K562 (cell line): Measurements from ENCODE around the gene SEBOX. TPM values are rescaled to one million over a fixed set of nuclear protein-coding genes. Genes with fewer than 3 reads are reported as not detected.
A peak's percentile ranks its signal among the peaks of the same experiment; 100 is the strongest.

Experiments used
- ATF3 ChIP-seq, 2 experiments: fragments of 450-650 bp in 1 of 2; sonication (generic) in 1 of 2; formaldehyde crosslinking in 1 of 2; IDR thresholded peaks in 1 of 2; conservative IDR thresholded peaks in 1 of 2; 2 replicates each; pipeline versions ENCODE4 v1.6.1 to v1.8.1; 2016 to 2023; ENCODE audit warnings: mild to moderate bottlenecking in 2 of 2, moderate library complexity in 2 of 2, inconsistent platforms in 1 of 2, missing genetic modification reagents in 1 of 2
- FOXP4 ChIP-seq: sonication (generic); formaldehyde crosslinking; IDR thresholded peaks from 2 replicates; pipeline ENCODE4 v1.8.0; 2022; ENCODE audit warnings: mild to moderate bottlenecking, missing genetic modification reagents, borderline replicate concordance
- ILK ChIP-seq: fragments of 450-650 bp; IDR thresholded peaks from 2 replicates; pipeline ENCODE4 v1.6.1; 2016; ENCODE audit warnings: missing genetic modification characterization, low read depth, mild to moderate bottlenecking, missing compliant biosample characterization, moderate library complexity, borderline replicate concordance
- IRF9 ChIP-seq: fragments of 450-650 bp; IDR thresholded peaks from 2 replicates; pipeline ENCODE4 v1.6.1; 2016; ENCODE audit warnings: missing biosample characterization, missing genetic modification characterization
- LEF1 ChIP-seq: fragments of 450-650 bp; IDR thresholded peaks from 2 replicates; pipeline ENCODE4 v1.6.1; 2016; ENCODE audit warnings: mild to moderate bottlenecking
- MEF2D ChIP-seq: conservative IDR thresholded peaks from 2 replicates; pipeline ENCODE4 v1.6.1; 2016; ENCODE audit warnings: low read depth, missing genetic modification characterization, missing compliant biosample characterization
- MTA1 ChIP-seq: fragments of 450-650 bp; IDR thresholded peaks from 2 replicates; pipeline ENCODE4 v1.6.1; 2017; ENCODE audit warnings: borderline replicate concordance
- MTF1 ChIP-seq: fragments of 250-450 bp; sonication (Bioruptor Pico); IDR thresholded peaks from 2 replicates; pipeline ENCODE4 v1.9.0; 2021; ENCODE audit warnings: moderate library complexity, mild to moderate bottlenecking, inconsistent platforms, borderline replicate concordance
- NFRKB ChIP-seq: fragments of 450-650 bp; IDR thresholded peaks from 2 replicates; pipeline ENCODE4 v1.6.1; 2016; ENCODE audit warnings: low read depth
- NKRF ChIP-seq: fragments of 450-650 bp; IDR thresholded peaks from 2 replicates; pipeline ENCODE4 v1.6.1; 2016; ENCODE audit warnings: borderline replicate concordance
- NR3C1 ChIP-seq: sonication (generic); formaldehyde crosslinking; IDR thresholded peaks from 2 replicates; pipeline ENCODE4 v1.8.1; 2022; ENCODE audit warnings: missing genetic modification reagents
- POLR2AphosphoS2 ChIP-seq: IDR thresholded peaks from 2 replicates; pipeline ENCODE4 v1.6.1; 2012; ENCODE audit warnings: low read length, improper control_type of control experiment
- RFX7 ChIP-seq: fragments of 250-450 bp; sonication (Bioruptor Pico); IDR thresholded peaks from 2 replicates; pipeline ENCODE4 v1.5.1; 2021; ENCODE audit warnings: mild to moderate bottlenecking
- SP2 ChIP-seq: IDR thresholded peaks from 2 replicates; pipeline ENCODE4 v1.6.1; 2011; ENCODE audit warnings: mild to moderate bottlenecking, low read depth, low read length, moderate library complexity; ENCODE audit not compliant: poor library complexity, severe bottlenecking; ENCODE audit errors: extremely low read depth
- ZFP1 ChIP-seq: fragments of 450-650 bp; formaldehyde crosslinking; IDR thresholded peaks from 2 replicates; pipeline ENCODE4 v1.4.0; 2020; ENCODE audit warnings: mild to moderate bottlenecking, mixed read lengths
- ZKSCAN3 ChIP-seq: fragments of 250-450 bp; sonication (Bioruptor Pico); IDR thresholded peaks from 2 replicates; pipeline ENCODE4 v1.4.0; 2020
- ZKSCAN8 ChIP-seq: fragments of 200-800 bp; sonication (Bioruptor generic); IDR thresholded peaks from 2 replicates; pipeline ENCODE4 v1.6.1; 2016; ENCODE audit warnings: missing genetic modification characterization, missing compliant biosample characterization
- ZNF174 ChIP-seq: fragments of 250-450 bp; sonication (Bioruptor Pico); IDR thresholded peaks from 2 replicates; pipeline ENCODE4 v1.4.0; 2020; ENCODE audit warnings: mild to moderate bottlenecking
- ZNF280B ChIP-seq: fragments of 250-450 bp; sonication (Bioruptor Pico); IDR thresholded peaks from 2 replicates; pipeline ENCODE4 v1.5.1; 2021; ENCODE audit warnings: mild to moderate bottlenecking
- ZNF584 ChIP-seq: fragments of 200-800 bp; sonication (Bioruptor generic); IDR thresholded peaks from 2 replicates; pipeline ENCODE4 v1.6.1; 2016; ENCODE audit warnings: low read depth, mild to moderate bottlenecking, missing genetic modification characterization, missing compliant biosample characterization
- polyA plus RNA-seq, 8 experiments: library from polyadenylated mRNA; depleted of rRNA in 4 of 8; stranded (reverse) in 5 of 8; unstranded in 3 of 8; fragments of >200 nt; fragmentation: Nextera tagmentation in 2 of 8; fragmentation: Illumina TruSeq in 1 of 8; extraction: Ambion mirVana in 2 of 8; extraction: Trizol in 1 of 8; gene quantifications; 2 replicates each; pipeline versions ENCODE4 v1.2.1 to v1.2.3, GENCODE V29; 2011 to 2014; ENCODE audit warnings: inconsistent platforms in 1 of 8, missing spikeins in 1 of 8
- total RNA-seq, 7 experiments: library from RNA; depleted of rRNA in 6 of 7; stranded (reverse); fragments of >200 nt in 6 of 7; fragmentation: Illumina TruSeq in 2 of 7; extraction: Trizol in 2 of 7; gene quantifications; 2 replicates each; pipeline versions ENCODE4 v1.2.1 to v1.2.3, GENCODE V29; 2011 to 2021; ENCODE audit warnings: low replicate concordance in 1 of 7

SEBOX gene
- total and polyA plus RNA-seq, 9 of the 15 experiments (the other 6 are each of a cell fraction or from before 2014, with no cell fraction given), result not detected

- TF ChIP-seq MTA1, result peak; percentile 75; the same call in 1 of the 2 replicates
- no peak for TF ChIP-seq ATF3 (IDR thresholded peaks at IDR 0.05)
- TF ChIP-seq ATF3 (CRISPR knock-in tag; conservative IDR thresholded peaks at IDR 0.05), result 0 out of 2 replicates have a peak, but pooled peaks have one; percentile 14
- no peak for TF ChIP-seq ILK (tag)
- no peak for TF ChIP-seq ZKSCAN8 (CRISPR knock-in tag)
- TF ChIP-seq SP2, result peak; percentile 49
- TF ChIP-seq ZKSCAN3 (CRISPR knock-in tag), result no peak
- TF ChIP-seq FOXP4, result no peak
- no peak for TF ChIP-seq MEF2D (tag)
- TF ChIP-seq LEF1, result 0 out of 2 replicates have a peak, but pooled peaks have one; percentile 33
- TF ChIP-seq RFX7, result no peak
- TF ChIP-seq ZNF174, result no peak
- TF ChIP-seq ZNF280B (CRISPR knock-in tag), result no peak
- TF ChIP-seq NR3C1 (CRISPR knock-in tag), result no peak; the same call in 1 of the 2 replicates
- no peak for TF ChIP-seq ZNF584
- TF ChIP-seq POLR2AphosphoS2, result no peak
- no peak for TF ChIP-seq IRF9
- no peak for TF ChIP-seq ZFP1 (CRISPR knock-in tag)
- no peak for TF ChIP-seq MTF1 (CRISPR knock-in tag)
- peak; percentile 59 for TF ChIP-seq NKRF
- peak; percentile 18; the same call in 1 of the 2 replicates for TF ChIP-seq NFRKB
Observed at GRCh38 chr17:28318759-28319597, 46.0 kb downstream of the SEBOX start, which contains the start of gene TMEM97 (continued).
